C4-2B (cell line): ENCODE results near the gene KLHL26.

Experiments used
- H3K27ac ChIP-seq: fragments of 450-650 bp; 2 replicates; pipeline ENCODE4 v1.5.1; 2017
- ZFX ChIP-seq: fragments of 450-650 bp; IDR thresholded peaks from 2 replicates; pipeline ENCODE4 v1.6.1; 2017
- TF ChIP-seq, protein P1 (sequence below): fragments of 450-650 bp; conservative IDR thresholded peaks from 2 replicates; pipeline ENCODE4 v1.5.1; 2017; ENCODE audit warnings: mild to moderate bottlenecking

KLHL26 gene

DNA sequence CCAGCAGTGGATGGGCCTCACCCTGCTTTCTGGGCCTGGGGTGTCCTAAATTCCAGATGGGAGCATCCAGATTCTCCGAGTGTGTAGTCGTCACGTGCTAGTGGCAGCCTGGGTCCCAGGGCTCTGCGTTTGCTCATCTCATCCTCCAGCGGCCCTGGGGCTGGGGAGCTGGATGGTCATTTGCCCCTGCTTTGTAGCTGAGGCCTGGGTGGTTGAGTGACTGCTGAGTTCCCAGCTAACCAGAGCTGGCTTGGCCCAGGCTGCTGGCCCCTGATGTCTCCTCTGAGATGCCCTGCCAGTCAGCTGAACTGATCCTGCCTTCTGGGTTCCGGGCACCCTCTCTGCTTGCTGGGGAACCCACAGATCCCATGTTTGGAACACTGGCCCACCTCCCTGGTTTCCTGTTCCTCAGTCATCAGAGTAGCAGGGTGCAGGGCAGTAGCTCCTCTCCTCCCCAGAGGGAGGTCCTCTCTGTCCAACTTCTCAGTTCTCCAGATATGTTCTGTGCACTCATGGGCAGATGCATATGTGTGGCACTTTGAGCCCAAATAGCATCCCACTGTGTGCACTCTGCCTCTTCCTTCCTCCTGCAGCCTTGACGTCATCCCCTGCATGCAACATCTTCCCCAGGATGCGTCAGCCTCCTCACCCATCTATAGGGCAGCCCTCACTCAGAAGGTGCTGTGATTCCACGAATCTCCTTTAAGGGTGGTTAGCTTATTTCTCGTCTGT, 24.3 kb downstream of the KLHL26 start:
- TF ChIP-seq, protein P1, sequence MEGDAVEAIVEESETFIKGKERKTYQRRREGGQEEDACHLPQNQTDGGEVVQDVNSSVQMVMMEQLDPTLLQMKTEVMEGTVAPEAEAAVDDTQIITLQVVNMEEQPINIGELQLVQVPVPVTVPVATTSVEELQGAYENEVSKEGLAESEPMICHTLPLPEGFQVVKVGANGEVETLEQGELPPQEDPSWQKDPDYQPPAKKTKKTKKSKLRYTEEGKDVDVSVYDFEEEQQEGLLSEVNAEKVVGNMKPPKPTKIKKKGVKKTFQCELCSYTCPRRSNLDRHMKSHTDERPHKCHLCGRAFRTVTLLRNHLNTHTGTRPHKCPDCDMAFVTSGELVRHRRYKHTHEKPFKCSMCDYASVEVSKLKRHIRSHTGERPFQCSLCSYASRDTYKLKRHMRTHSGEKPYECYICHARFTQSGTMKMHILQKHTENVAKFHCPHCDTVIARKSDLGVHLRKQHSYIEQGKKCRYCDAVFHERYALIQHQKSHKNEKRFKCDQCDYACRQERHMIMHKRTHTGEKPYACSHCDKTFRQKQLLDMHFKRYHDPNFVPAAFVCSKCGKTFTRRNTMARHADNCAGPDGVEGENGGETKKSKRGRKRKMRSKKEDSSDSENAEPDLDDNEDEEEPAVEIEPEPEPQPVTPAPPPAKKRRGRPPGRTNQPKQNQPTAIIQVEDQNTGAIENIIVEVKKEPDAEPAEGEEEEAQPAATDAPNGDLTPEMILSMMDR, result no peak
- TF ChIP-seq ZFX, result no peak
- no peak overlapping the region for H3K27ac ChIP-seq

DNA sequence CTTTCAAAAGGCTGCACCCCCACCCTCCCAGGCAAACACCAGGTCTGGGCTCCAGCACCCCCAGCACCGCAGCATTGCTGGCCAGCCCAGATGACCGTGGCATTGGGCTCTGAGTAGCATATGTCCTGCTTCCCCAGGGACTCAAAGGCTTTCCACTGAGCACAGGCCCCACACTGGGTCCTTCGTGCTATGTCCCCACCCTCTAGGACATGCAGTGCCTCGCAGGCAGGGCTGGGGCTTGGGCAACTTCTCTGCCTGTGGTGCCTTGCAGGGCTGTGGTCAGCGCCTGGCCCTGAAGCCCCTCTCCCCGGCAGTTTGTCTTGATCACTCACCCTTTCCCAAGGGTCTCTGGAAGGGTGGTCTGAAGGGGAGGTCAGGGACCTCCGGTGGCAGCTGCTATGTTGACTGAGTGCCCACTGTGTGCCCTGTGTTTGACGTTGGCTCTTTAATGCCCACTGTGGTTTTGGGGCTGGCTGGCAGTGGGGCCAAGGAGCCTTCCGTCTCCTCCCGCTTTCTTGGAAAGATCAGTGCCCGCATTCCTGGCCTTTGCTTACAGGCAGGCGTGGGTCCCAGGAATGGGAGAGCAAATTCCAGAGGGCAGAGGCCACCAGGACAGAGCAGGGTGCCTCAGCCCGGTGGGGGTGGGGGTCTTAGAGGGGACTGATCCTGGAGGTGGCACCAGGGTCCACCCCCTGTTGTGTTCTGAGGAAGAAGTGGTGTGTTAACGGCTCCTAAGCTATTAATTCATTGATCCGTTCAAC, 26.3 kb downstream of the KLHL26 start:
- H3K27ac ChIP-seq, result no peak overlapping the region
- TF ChIP-seq, protein P1, result no peak
- TF ChIP-seq ZFX, result no peak

DNA sequence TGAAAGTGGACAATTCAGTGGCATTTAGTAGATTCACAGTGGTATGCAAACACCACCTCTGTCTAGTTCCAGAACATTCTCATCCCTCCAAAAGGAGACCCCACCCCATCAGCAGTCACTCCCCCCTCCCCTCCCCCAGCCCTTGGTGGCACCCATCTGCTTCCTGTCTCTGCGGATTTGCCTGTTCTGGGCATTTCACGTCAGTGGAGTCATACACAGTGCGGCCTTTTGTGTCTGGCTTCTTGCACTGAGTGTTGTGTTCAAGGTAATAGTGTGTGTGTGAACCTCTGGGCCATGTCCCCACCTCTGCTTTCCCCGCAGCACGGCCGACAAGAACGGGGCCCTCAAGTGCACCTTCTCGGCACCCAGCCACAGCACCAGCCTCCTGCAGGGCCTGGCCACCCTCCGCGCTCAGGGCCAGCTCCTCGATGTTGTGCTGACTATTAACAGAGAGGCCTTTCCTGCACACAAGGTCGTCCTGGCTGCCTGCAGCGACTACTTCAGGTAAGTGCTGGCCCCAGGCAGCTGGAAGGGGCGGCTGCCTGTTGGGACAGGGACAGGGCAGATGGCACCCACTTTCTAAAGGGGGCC, 27.2 kb downstream of the KLHL26 start:
- no peak for TF ChIP-seq ZFX
- TF ChIP-seq, protein P1, result no peak
- H3K27ac ChIP-seq, result no peak overlapping the region

DNA sequence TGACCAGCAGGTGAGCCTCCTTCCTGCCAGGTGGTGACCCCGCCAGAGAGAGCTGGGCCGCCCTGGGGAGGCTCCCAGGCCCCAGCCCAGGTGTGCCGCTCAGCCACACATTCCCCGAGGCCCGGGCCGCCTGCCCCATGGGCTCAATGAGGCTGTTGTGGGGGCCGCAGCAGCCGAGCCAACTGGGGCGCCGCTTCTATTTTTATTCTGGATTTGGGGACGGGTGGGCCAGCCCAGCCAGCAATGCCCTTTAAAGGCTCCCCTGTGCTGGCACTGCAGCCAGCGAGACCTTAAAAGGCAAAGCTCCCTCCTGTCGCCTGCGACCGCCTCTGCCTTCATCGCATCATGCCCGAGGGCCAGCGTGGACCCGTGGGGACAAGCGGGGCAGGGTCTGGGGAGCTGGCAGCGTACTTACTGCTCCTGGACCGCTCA, 29.0 kb downstream of the KLHL26 start:
- TF ChIP-seq, protein P1, result no peak
- TF ChIP-seq ZFX, result no peak
- H3K27ac ChIP-seq, result no peak overlapping the region

DNA sequence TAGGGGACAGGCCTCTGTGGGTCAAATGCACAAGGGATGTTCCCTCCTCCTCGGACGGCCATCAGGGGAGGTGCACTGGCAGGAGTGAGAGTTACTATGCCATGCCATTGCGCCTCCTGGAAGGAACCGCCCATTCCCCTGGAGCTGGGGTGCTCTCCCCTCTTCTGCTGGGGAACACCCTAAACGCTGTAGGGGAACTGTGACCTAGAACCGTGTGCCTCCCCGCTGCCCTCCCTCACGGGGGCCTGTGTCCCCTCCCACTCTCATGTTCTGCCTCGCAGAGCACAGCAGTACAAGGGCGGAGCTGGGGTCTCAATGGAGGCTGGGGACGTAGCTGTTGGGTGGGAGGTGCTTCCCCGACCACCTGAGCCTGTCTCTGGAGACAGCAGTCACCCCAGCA, 29.5 kb downstream of the KLHL26 start:
- TF ChIP-seq ZFX, result no peak
- TF ChIP-seq, protein P1, result no peak

DNA sequence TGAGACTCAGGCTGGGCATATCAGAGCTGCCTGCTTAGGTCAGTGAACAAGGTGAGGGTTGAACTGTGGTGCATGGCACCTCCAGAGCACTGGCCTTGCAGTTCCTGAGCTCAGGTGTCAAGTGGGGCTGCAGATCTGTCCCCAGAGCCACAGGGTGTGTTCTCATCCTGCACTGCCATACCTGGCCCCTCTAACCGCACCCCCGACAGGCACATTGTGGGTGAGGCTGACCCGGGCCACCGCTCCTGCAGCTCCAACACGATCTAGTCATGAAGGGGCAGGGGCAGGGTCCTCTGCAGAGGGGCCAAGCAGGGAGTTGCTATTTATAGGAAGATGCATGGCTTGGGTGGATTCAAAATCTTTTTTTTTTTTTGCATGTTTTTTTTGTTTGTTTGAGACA, 30.0 kb downstream of the KLHL26 start:
- TF ChIP-seq, protein P1, result no peak
- no peak overlapping the region for H3K27ac ChIP-seq

More for the DNA sequence above, 29.5 kb downstream of the KLHL26 start:
- H3K27ac ChIP-seq, result no peak overlapping the region
